ENCODE measurements around the gene MRPL52. TPM values are rescaled to one million over a fixed set of nuclear protein-coding genes. Genes with fewer than 3 reads are reported as not detected.

The MRPL52 gene
- total RNA-seq, 1 experiment from 2014 or later: 89.5 TPM

- no peaks in the 10 kb centered on the region for H3K4me1 ChIP-seq (ENCODE audit: control insufficient read depth, insufficient read depth, low read length)
- POLR2A ChIA-PET: no interaction called here
- ATAC-seq (no peak), DNase-seq (ENCODE audit: low read depth, low spot score) (no peak)
- H3K27ac ChIP-seq (ENCODE audit: low read length): no peak overlapping the region
- H3K27me3 ChIP-seq (ENCODE audit: control insufficient read depth, insufficient read depth, low read length): no peaks in the 10 kb centered on the region
- no TSS peak for BruUV-seq (replicated peaks)
- H3K36me3 ChIP-seq (ENCODE audit: control insufficient read depth, insufficient read depth, low read length): no peaks in the 10 kb centered on the region
- intact Hi-C loops (cut with micrococcal nuclease; ENCODE audit: unreplicated experiment): no loop called here
- CTCF ChIA-PET: interaction anchor here (0.6 kb wide), 1 partner anchor 12 kb away, joined by 6 read pairs; no protein-coding TSS in a partner anchor
- no peak for TF ChIP-seq POLR2AphosphoS5 (IDR thresholded peaks at IDR 0.05; ENCODE audit: low read depth, low read length)
- TF ChIP-seq CTCF (IDR thresholded peaks at IDR 0.05): no peak
- TF ChIP-seq TCF7L2 (IDR thresholded peaks at IDR 0.05; ENCODE audit: low read depth, low read length): no peak
- TF ChIP-seq SIN3A (IDR thresholded peaks at IDR 0.05; ENCODE audit: borderline replicate concordance, insufficient read depth, low read depth, low read length): no peak
- TF ChIP-seq REST (IDR thresholded peaks at IDR 0.05; ENCODE audit: insufficient read depth in 1 of 2, low read depth in 2 of 2, low read length in 1 of 2): no peak
- no peak overlapping the region for H3K4me3 ChIP-seq (ENCODE audit: low read depth in 2 of 2, low read length in 2 of 2)
- in situ Hi-C loops (cut with HindIII; ENCODE audit: low pct_unique_long_range_greater_than_20kb, low sequenced_read_pairs): no loop called here
- H3K9me3 ChIP-seq (ENCODE audit: control insufficient read depth, insufficient read depth, low read depth, low read length): no peaks in the 10 kb centered on the region
Observed at GRCh38 chr14:22811722-22812121, 18.0 kb upstream of the MRPL52 start.

GRCh38 chr14:22812744-22813143 is 16.9 kb upstream of the MRPL52 start:
- H3K4me3 ChIP-seq (ENCODE audit: low read depth in 2 of 2, low read length in 2 of 2): no peak overlapping the region
- ATAC-seq (no peak), DNase-seq (ENCODE audit: low read depth, low spot score) (no peak)
- H3K9me3 ChIP-seq (ENCODE audit: control insufficient read depth, insufficient read depth, low read depth, low read length): no peaks in the 10 kb centered on the region
- in situ Hi-C loops (cut with HindIII; ENCODE audit: low pct_unique_long_range_greater_than_20kb, low sequenced_read_pairs): no loop called here
- ChIA-PET POLR2A (interaction anchor here (0.6 kb wide), 1 partner anchor 138 kb away, joined by 4 read pairs; no protein-coding TSS in a partner anchor), CTCF (interaction anchor here (0.5 to 1.0 kb wide), 2 partner anchors 10 to 11 kb away, joined by 3 read pairs; no protein-coding TSS in a partner anchor)
- TF ChIP-seq POLR2AphosphoS5 (IDR thresholded peaks at IDR 0.05; ENCODE audit: low read depth, low read length): no peak
- no peak for TF ChIP-seq SIN3A (IDR thresholded peaks at IDR 0.05; ENCODE audit: borderline replicate concordance, insufficient read depth, low read depth, low read length)
- no peak for TF ChIP-seq TCF7L2 (IDR thresholded peaks at IDR 0.05; ENCODE audit: low read depth, low read length)
- TF ChIP-seq REST (IDR thresholded peaks at IDR 0.05; ENCODE audit: insufficient read depth in 1 of 2, low read depth in 2 of 2, low read length in 1 of 2): no peak
- no peak for TF ChIP-seq CTCF (IDR thresholded peaks at IDR 0.05)
- intact Hi-C loops (cut with micrococcal nuclease; ENCODE audit: unreplicated experiment): no loop called here
- BruUV-seq (replicated peaks): no TSS peak
- no peaks in the 10 kb centered on the region for H3K27me3 ChIP-seq (ENCODE audit: control insufficient read depth, insufficient read depth, low read length)
- no peak overlapping the region for H3K27ac ChIP-seq (ENCODE audit: low read length)
- no peaks in the 10 kb centered on the region for H3K36me3 ChIP-seq (ENCODE audit: control insufficient read depth, insufficient read depth, low read length)
- H3K4me1 ChIP-seq (ENCODE audit: control insufficient read depth, insufficient read depth, low read length): no peaks in the 10 kb centered on the region; the same call in 1 of the 2 replicates
